Endothelial cell (in vitro differentiated cells): ENCODE data around the gene COASY. TPM values are rescaled to one million over a fixed set of nuclear protein-coding genes. Genes with fewer than 3 reads are reported as not detected.

ENCODE experiments used
- DNase-seq: peaks from one replicate; pipeline ENCODE4 v3.0.0; 2021; ENCODE audit warnings: low spot score
- H3K27ac Mint-ChIP-seq: one replicate; pipeline ENCODE4 v1.8.0; 2021; ENCODE audit warnings: mixed read lengths, inconsistent platforms; ENCODE audit not compliant: unreplicated experiment
- H3K27me3 Mint-ChIP-seq: one replicate; pipeline ENCODE4 v1.8.0; 2021; ENCODE audit warnings: mild to moderate bottlenecking, moderate library complexity, mixed read lengths, inconsistent platforms; ENCODE audit not compliant: unreplicated experiment
- H3K36me3 Mint-ChIP-seq: one replicate; pipeline ENCODE4 v1.8.0; 2021; ENCODE audit warnings: mild to moderate bottlenecking, low read depth, mixed read lengths, inconsistent platforms; ENCODE audit not compliant: unreplicated experiment
- H3K4me1 Mint-ChIP-seq: one replicate; pipeline ENCODE4 v1.8.0; 2021; ENCODE audit warnings: mild to moderate bottlenecking, mixed read lengths, inconsistent platforms; ENCODE audit not compliant: unreplicated experiment
- H3K4me3 Mint-ChIP-seq: one replicate; pipeline ENCODE4 v1.8.0; 2021; ENCODE audit warnings: mild to moderate bottlenecking, mixed read lengths, inconsistent platforms; ENCODE audit not compliant: unreplicated experiment
- H3K9me3 Mint-ChIP-seq: one replicate; pipeline ENCODE4 v1.8.0; 2021; ENCODE audit warnings: mixed read lengths, inconsistent platforms; ENCODE audit not compliant: unreplicated experiment
- CTCF ChIP-seq: fragments of 200-600 bp; sonication (generic); IDR thresholded peaks from one replicate; pipeline ENCODE4 v1.5.0; 2021; ENCODE audit warnings: antibody characterized with exemption; ENCODE audit not compliant: unreplicated experiment
- total RNA-seq: library from RNA; stranded (reverse); fragmentation: NEBNext Ultra II Directional; extraction: Animal tissue kit (Norgen Biotek cat#: 25700); gene quantifications from one replicate; pipeline ENCODE4 v1.2.1, GENCODE V29; 2021; ENCODE audit not compliant: unreplicated experiment

Gene COASY
- total RNA-seq, 1 donor from 2014 or later = 66.3 TPM

DNA sequence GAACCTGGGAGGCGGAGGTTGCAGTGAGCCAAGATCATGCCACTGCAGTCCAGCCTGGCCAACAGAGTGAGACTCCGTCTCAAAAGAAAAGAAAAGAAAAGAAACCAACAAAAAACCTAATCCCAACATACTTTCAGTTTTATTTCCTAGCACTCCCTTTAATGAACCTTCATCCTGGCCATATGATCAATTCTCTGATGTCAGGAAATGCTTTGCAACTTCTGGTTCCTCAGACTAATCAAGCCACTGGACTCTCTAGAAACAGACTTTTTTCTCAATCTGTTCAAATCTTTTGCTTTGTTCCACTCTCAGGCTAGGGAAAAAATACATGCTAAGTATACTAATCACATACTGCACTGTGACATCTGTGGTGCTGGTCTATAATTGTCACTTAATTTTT is 28.9 kb downstream of the COASY start:
- no peaks in the 10 kb centered on the region for H3K9me3 Mint-ChIP-seq
- peaks cover 3% of the 10 kb centered on the region for H3K27me3 Mint-ChIP-seq
- H3K4me3 Mint-ChIP-seq = no peak overlapping the region
- no peaks in the 10 kb centered on the region for H3K4me1 Mint-ChIP-seq
- peaks cover 24% of the 10 kb centered on the region for H3K36me3 Mint-ChIP-seq
- H3K27ac Mint-ChIP-seq = no peak overlapping the region
- DNase-seq = no peak
- TF ChIP-seq CTCF = no peak

DNA sequence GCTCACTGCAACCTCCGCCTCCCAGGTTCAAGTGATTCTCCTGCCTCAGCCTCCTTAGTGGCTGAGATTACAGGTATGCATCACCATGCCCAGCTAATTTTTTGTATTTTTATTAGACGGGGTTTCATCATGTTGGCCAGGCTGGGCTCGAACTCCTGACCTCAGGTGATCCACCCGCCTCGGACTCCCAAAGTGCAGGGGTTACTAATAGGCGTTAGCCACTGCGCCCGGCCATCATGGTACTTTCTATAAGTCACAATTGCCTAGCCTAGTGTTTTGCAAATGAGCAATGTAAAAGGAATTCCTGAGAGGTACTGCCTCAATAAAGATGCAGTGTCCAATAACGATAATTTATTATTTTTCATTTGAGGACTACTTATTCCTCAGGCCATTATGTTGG is 29.5 kb downstream of the COASY start:
- TF ChIP-seq CTCF = no peak
- H3K4me3 Mint-ChIP-seq = no peak overlapping the region
- no peak for DNase-seq
- H3K4me1 Mint-ChIP-seq = no peaks in the 10 kb centered on the region
- peaks cover 2% of the 10 kb centered on the region for H3K27me3 Mint-ChIP-seq
- H3K27ac Mint-ChIP-seq = no peak overlapping the region
- H3K36me3 Mint-ChIP-seq = peaks cover 24% of the 10 kb centered on the region
- H3K9me3 Mint-ChIP-seq = no peaks in the 10 kb centered on the region

GRCh38 chr17:42596386-42596785 is 34.4 kb downstream of the COASY start:
- Mint-ChIP-seq H3K9me3 (no peaks in the 10 kb centered on the region), H3K27me3 (no peaks in the 10 kb centered on the region), H3K27ac (peak overlapping the region; percentile 55)

GRCh38 chr17:42598905-42599304 is 37.0 kb downstream of the COASY start:
- Mint-ChIP-seq H3K9me3 (no peaks in the 10 kb centered on the region), H3K4me1 (peaks cover 2% of the 10 kb centered on the region), H3K27me3 (no peaks in the 10 kb centered on the region), H3K4me3 (no peak overlapping the region), H3K27ac (no peak overlapping the region), H3K36me3 (no peaks in the 10 kb centered on the region)
- no peak for TF ChIP-seq CTCF
- DNase-seq = no peak

More at GRCh38 chr17:42596386-42596785, 34.4 kb downstream of the COASY start:
- Mint-ChIP-seq H3K36me3 (no peaks in the 10 kb centered on the region), H3K4me1 (peaks cover 2% of the 10 kb centered on the region), H3K4me3 (peak overlapping the region; percentile 32)
- TF ChIP-seq CTCF = no peak
- DNase-seq = no peak

DNA sequence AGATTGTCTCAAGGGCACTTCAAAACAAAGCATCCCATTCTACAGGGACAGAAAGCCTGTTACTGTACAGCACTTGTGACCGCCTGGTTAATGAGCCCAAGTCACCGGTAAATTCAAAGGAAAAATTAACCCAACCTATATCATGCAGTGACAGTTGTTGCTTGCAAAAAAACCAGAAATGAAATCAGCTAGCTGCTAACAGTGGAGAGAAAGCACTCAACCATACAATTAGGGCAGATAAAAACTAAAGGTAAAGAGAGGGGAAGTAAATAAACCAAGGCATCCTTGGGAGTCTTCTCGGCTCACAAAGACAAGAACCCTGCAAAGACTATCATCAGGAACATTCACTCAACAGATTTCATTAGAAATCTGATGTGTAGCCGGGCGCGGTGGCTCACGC is 41.4 kb downstream of the COASY start:
- Mint-ChIP-seq H3K9me3 (no peaks in the 10 kb centered on the region), H3K27ac (no peak overlapping the region), H3K4me1 (peaks cover 11% of the 10 kb centered on the region), H3K36me3 (no peaks in the 10 kb centered on the region), H3K27me3 (peaks cover 3% of the 10 kb centered on the region), H3K4me3 (no peak overlapping the region)
- no peak for DNase-seq
- TF ChIP-seq CTCF = no peak
